H9 (cell line): ENCODE results near the gene XDH. TPM values are rescaled to one million over a fixed set of nuclear protein-coding genes. Genes with fewer than 3 reads are reported as not detected.

Experiments
- DNase-seq: peaks from one replicate; pipeline ENCODE4 v3.0.0-alpha.2; 2017
- H2AFZ ChIP-seq: one replicate; pipeline ENCODE4 v1.6.1; 2013; ENCODE audit warnings: mild to moderate bottlenecking, low read length, control low read depth, moderate library complexity
- H2AK5ac ChIP-seq: 2 replicates; pipeline ENCODE4 v1.6.1; 2013; ENCODE audit warnings: low read length, control low read depth, mixed read lengths; ENCODE audit not compliant: insufficient read length
- H2BK120ac ChIP-seq: one replicate; pipeline ENCODE4 v1.6.1; 2013; ENCODE audit warnings: low read depth, mild to moderate bottlenecking, low read length, control low read depth, inconsistent platforms; ENCODE audit not compliant: poor library complexity, severe bottlenecking
- H2BK12ac ChIP-seq: 2 replicates; pipeline ENCODE4 v1.6.1; 2013; ENCODE audit warnings: low read length, control low read depth, mixed read lengths, low read depth; ENCODE audit not compliant: insufficient read length
- H2BK15ac ChIP-seq: 2 replicates; pipeline ENCODE4 v1.6.1; 2013; ENCODE audit warnings: low read depth, low read length, control low read depth
- H2BK20ac ChIP-seq: one replicate; pipeline ENCODE4 v1.6.1; 2013; ENCODE audit warnings: low read depth, mild to moderate bottlenecking, low read length, control low read depth, inconsistent platforms; ENCODE audit not compliant: poor library complexity, severe bottlenecking
- H2BK5ac ChIP-seq: 2 replicates; pipeline ENCODE4 v1.6.1; 2013; ENCODE audit warnings: low read length, control low read depth, mixed read lengths; ENCODE audit not compliant: insufficient read length
- H3K14ac ChIP-seq: 2 replicates; pipeline ENCODE4 v1.6.1; 2013; ENCODE audit warnings: low read length, control low read depth; ENCODE audit not compliant: insufficient read depth
- H3K18ac ChIP-seq: 2 replicates; pipeline ENCODE4 v1.6.1; 2013; ENCODE audit warnings: low read depth, mild to moderate bottlenecking, mixed read lengths, low read length, control low read depth; ENCODE audit not compliant: insufficient read length
- H3K23ac ChIP-seq: 2 replicates; pipeline ENCODE4 v1.6.1; 2013; ENCODE audit warnings: low read length, control low read depth, mixed read lengths, low read depth; ENCODE audit not compliant: insufficient read length
- H3K23me2 ChIP-seq: 2 replicates; pipeline ENCODE4 v1.6.1; 2013; ENCODE audit warnings: low read depth, mild to moderate bottlenecking, mixed read lengths, low read length, control low read depth; ENCODE audit not compliant: insufficient read length, poor library complexity, severe bottlenecking
- H3K27ac ChIP-seq: 2 replicates; pipeline ENCODE4 v1.5.1; 2013; ENCODE audit warnings: low read length, control low read depth, mixed read lengths, low read depth; ENCODE audit not compliant: insufficient read length
- H3K27me3 ChIP-seq: 2 replicates; pipeline ENCODE4 v1.6.1; 2013; ENCODE audit warnings: low read length, control low read depth, inconsistent platforms; ENCODE audit not compliant: insufficient read depth
- H3K4ac ChIP-seq: 2 replicates; pipeline ENCODE4 v1.6.1; 2013; ENCODE audit warnings: low read depth, mild to moderate bottlenecking, control low read depth, inconsistent platforms, low read length, moderate library complexity
- H3K4me1 ChIP-seq: 2 replicates; pipeline ENCODE4 v1.6.1; 2013; ENCODE audit warnings: low read length, control low read depth, inconsistent platforms; ENCODE audit not compliant: insufficient read depth
- H3K4me2 ChIP-seq: 2 replicates; pipeline ENCODE4 v1.6.1; 2013; ENCODE audit warnings: low read length, control low read depth, mixed read lengths; ENCODE audit not compliant: insufficient read length, insufficient read depth
- H3K56ac ChIP-seq: 2 replicates; pipeline ENCODE4 v1.6.1; 2013; ENCODE audit warnings: low read depth, mild to moderate bottlenecking, mixed read lengths, low read length, control low read depth; ENCODE audit not compliant: insufficient read length
- H3K79me1 ChIP-seq: 2 replicates; pipeline ENCODE4 v1.6.1; 2013; ENCODE audit warnings: low read depth, mild to moderate bottlenecking, moderate library complexity, low read length, control low read depth, inconsistent platforms; ENCODE audit not compliant: insufficient read depth, poor library complexity, severe bottlenecking
- H3K79me2 ChIP-seq: 2 replicates; pipeline ENCODE4 v1.6.1; 2013; ENCODE audit warnings: low read length, control low read depth, inconsistent platforms; ENCODE audit not compliant: insufficient read depth
- H3K9ac ChIP-seq: 2 replicates; pipeline ENCODE4 v1.6.1; 2013; ENCODE audit warnings: low read length, control low read depth, mixed read lengths; ENCODE audit not compliant: insufficient read length; ENCODE audit errors: extremely low read depth
- H3K9me3 ChIP-seq: one replicate; pipeline ENCODE4 v1.6.1; 2013; ENCODE audit warnings: low read depth, low read length, inconsistent platforms; ENCODE audit not compliant: control insufficient read depth
- H3T11ph ChIP-seq: one replicate; pipeline ENCODE4 v1.6.1; 2013; ENCODE audit warnings: mild to moderate bottlenecking, low read length, control low read depth, inconsistent platforms
- H4K20me1 ChIP-seq: one replicate; pipeline ENCODE4 v1.6.1; 2013; ENCODE audit not compliant: control insufficient read depth, insufficient read length, insufficient read depth
- H4K5ac ChIP-seq: 2 replicates; pipeline ENCODE4 v1.6.1; 2013; ENCODE audit warnings: low read depth, mild to moderate bottlenecking, mixed read lengths, low read length, control low read depth; ENCODE audit not compliant: insufficient read length
- H4K8ac ChIP-seq: replicated peaks from 2 replicates; pipeline ENCODE4 v1.6.1; 2013; ENCODE audit warnings: low read length, control low read depth, mixed read lengths, low read depth; ENCODE audit not compliant: insufficient read length
- H4K91ac ChIP-seq: 2 replicates; pipeline ENCODE4 v1.6.1; 2013; ENCODE audit warnings: low read depth, mild to moderate bottlenecking, moderate library complexity, mixed read lengths, low read length, control low read depth; ENCODE audit not compliant: insufficient read length
- H3K27ac Mint-ChIP-seq, 3 experiments: 2 replicates in 2 of 3; 3 replicates in 1 of 3; pipeline ENCODE4 v1.8.0; 2020 to 2021; ENCODE audit warnings: mixed read lengths in 3 of 3, mild to moderate bottlenecking in 1 of 3, moderate library complexity in 1 of 3
- H3K27me3 Mint-ChIP-seq: 2 replicates; pipeline ENCODE4 v1.8.0; 2021; ENCODE audit warnings: low read depth, mild to moderate bottlenecking, moderate library complexity, mixed read lengths
- H3K36me3 Mint-ChIP-seq, 3 experiments: 2 replicates in 2 of 3; 3 replicates in 1 of 3; pipeline ENCODE4 v1.8.0; 2020 to 2021; ENCODE audit warnings: low read depth in 3 of 3, mixed read lengths in 3 of 3; ENCODE audit not compliant: insufficient read depth in 1 of 3
- H3K4me1 Mint-ChIP-seq, 2 experiments: 2 replicates each; pipeline ENCODE4 v1.8.0; 2020; ENCODE audit warnings: mixed read lengths in 2 of 2
- H3K4me3 Mint-ChIP-seq, 2 experiments: 2 replicates in 1 of 2; 3 replicates in 1 of 2; pipeline ENCODE4 v1.8.0; 2020 to 2021; ENCODE audit warnings: mild to moderate bottlenecking in 2 of 2, mixed read lengths in 2 of 2, moderate library complexity in 1 of 2
- H3K9me3 Mint-ChIP-seq, 2 experiments: 2 replicates in 1 of 2; 3 replicates in 1 of 2; pipeline ENCODE4 v1.8.0; 2020; ENCODE audit warnings: mild to moderate bottlenecking in 2 of 2, mixed read lengths in 2 of 2, moderate library complexity in 1 of 2
- WGBS: extraction: QIAGEN DNeasy Blood & Tissue Kit; methylation state at CpG from one replicate; pipeline ENCODE4 v1.1.7; 2013; ENCODE audit warnings: missing lambda C conversion rate, low lambda C conversion rate, mixed read lengths; ENCODE audit not compliant: insufficient read length; ENCODE audit errors: extremely low coverage; 5-methylcytosine and 5-hydroxymethylcytosine counted together
- total RNA-seq: library from RNA; stranded (reverse); gene quantifications from 2 replicates; pipeline ENCODE4 v1.2.1, GENCODE V29; 2021
- TF ChIP-seq, protein P1 (sequence below): fragments of 200-600 bp; sonication (generic); conservative IDR thresholded peaks from 3 replicates; pipeline ENCODE4 v1.8.0; 2021; ENCODE audit warnings: antibody characterized with exemption, mild to moderate bottlenecking

The XDH gene
- total RNA-seq, 1 experiment from 2014 or later, result 1.4 TPM

DNA sequence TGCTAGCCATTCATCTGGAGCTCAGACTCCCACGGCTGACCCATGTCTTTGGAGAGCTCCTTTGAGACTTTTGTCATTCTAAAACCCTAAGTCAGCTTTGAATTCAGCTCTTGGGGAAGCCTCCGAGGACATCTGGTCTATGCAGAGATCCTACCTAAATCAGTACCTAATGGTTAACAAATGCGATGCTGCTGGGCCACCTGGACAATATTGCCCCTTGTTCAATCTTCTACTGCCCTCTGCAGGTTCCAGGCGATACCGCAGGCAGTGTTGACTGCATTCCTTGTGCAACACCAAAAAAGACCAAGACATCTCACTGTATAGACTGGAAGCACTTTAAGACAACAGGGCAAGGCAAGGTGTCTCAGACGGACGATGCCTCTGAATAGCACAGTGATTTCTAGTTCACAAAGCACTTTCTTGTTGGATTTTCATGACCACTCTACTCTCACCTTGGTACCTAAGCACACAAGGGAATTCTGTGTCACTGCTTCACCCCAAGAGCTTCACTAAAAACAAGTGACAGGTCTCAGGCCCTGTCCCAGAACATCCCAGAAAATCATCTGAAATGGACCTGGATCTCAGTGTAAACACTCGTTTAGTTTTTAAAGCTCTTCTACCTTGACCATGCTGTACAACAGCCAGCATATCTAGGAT, 80.9 kb downstream of the XDH start:
- Histone ChIP-seq H3K9me3 (no peaks in the 10 kb centered on the region), H2BK120ac (no peak overlapping the region), H3T11ph (no peak overlapping the region), H3K4me2 (no peak overlapping the region), H2BK15ac (no peak overlapping the region), H3K27ac (no peak overlapping the region), H2AFZ (no peak overlapping the region), H2BK20ac (no peak overlapping the region), H3K79me2 (no peaks in the 10 kb centered on the region), H2AK5ac (no peak overlapping the region), H4K8ac (no peak overlapping the region), H2BK5ac (no peak overlapping the region), H2BK12ac (no peak overlapping the region), H3K56ac (no peak overlapping the region), H4K5ac (no peak overlapping the region), H4K20me1 (no peaks in the 10 kb centered on the region), H3K23me2 (no peaks in the 10 kb centered on the region), H3K4ac (no peak overlapping the region), H3K79me1 (no peaks in the 10 kb centered on the region), H3K9ac (no peak overlapping the region), H3K23ac (no peak overlapping the region), H4K91ac (no peak overlapping the region), H3K18ac (no peak overlapping the region), H3K4me1 (peaks cover 4% of the 10 kb centered on the region; the same call in 1 of the 2 replicates), H3K14ac (no peak overlapping the region), H3K27me3 (no peaks in the 10 kb centered on the region)
- H3K4me3 Mint-ChIP-seq, result no peak overlapping the region; a peak in 1 of 5 replicates
- TF ChIP-seq, protein P1, sequence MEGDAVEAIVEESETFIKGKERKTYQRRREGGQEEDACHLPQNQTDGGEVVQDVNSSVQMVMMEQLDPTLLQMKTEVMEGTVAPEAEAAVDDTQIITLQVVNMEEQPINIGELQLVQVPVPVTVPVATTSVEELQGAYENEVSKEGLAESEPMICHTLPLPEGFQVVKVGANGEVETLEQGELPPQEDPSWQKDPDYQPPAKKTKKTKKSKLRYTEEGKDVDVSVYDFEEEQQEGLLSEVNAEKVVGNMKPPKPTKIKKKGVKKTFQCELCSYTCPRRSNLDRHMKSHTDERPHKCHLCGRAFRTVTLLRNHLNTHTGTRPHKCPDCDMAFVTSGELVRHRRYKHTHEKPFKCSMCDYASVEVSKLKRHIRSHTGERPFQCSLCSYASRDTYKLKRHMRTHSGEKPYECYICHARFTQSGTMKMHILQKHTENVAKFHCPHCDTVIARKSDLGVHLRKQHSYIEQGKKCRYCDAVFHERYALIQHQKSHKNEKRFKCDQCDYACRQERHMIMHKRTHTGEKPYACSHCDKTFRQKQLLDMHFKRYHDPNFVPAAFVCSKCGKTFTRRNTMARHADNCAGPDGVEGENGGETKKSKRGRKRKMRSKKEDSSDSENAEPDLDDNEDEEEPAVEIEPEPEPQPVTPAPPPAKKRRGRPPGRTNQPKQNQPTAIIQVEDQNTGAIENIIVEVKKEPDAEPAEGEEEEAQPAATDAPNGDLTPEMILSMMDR, result peak; percentile 96
- no peaks in the 10 kb centered on the region; the same call in none of the 2 replicates for H3K27me3 Mint-ChIP-seq
- no peaks in the 10 kb centered on the region; a peak in 1 of 7 replicates for H3K36me3 Mint-ChIP-seq
- peaks cover 14 to 16% of the 10 kb centered on the region in 2 experiments for H3K4me1 Mint-ChIP-seq
- DNase-seq, result peak; percentile 89
- WGBS, result no CpG with 5 or more reads among the region's 8 CpGs
- peak overlapping the region; percentile 20 to 95 (median 88); a peak in 5 of 7 replicates for H3K27ac Mint-ChIP-seq
- H3K9me3 Mint-ChIP-seq, result no peaks in the 10 kb centered on the region
